Mammary epithelial cell (primary cell): ENCODE results near the gene GIMAP8.

ENCODE experiments used
- CTCF ChIP-seq, 2 donors: IDR thresholded peaks in 1 of 2; conservative IDR thresholded peaks in 1 of 2; 2 replicates each; pipeline ENCODE4 v1.5.1; 2011 to 2012; ENCODE audit warnings: inconsistent platforms in 2 of 2, low read length in 2 of 2, mild to moderate bottlenecking in 2 of 2, control low read depth in 1 of 2, low read depth in 1 of 2; ENCODE audit not compliant: insufficient read depth in 1 of 2; ENCODE audit errors: extremely low read depth in 1 of 2
- EZH2 ChIP-seq: IDR thresholded peaks from 2 replicates; pipeline ENCODE4 v1.6.1; 2012; ENCODE audit warnings: low read length, inconsistent platforms, borderline replicate concordance

- TF ChIP-seq CTCF (conservative IDR thresholded peaks at IDR 0.05 in 1 of 2, IDR thresholded peaks at IDR 0.05 in 1 of 2; ENCODE audit: extremely low read depth in 1 of 2, insufficient read depth in 1 of 2, low read depth in 1 of 2, low read length in 2 of 2) (no peak), EZH2 (no peak)
Measured at GRCh38 chr7:150406567-150407421, 43.6 kb upstream of the GIMAP8 start.
